GM23248 (cell line): ENCODE data around the gene CMIP.

ENCODE experiments used
- EZH2 ChIP-seq: fragments of 200-600 bp; sonication (generic); IDR thresholded peaks from 2 replicates; pipeline ENCODE4 v1.6.1; 2018; ENCODE audit warnings: antibody characterized with exemption, mild to moderate bottlenecking; ENCODE audit not compliant: insufficient read depth, poor library complexity, severe bottlenecking
- EZH2phosphoT487 ChIP-seq: fragments of 200-600 bp; sonication (generic); IDR thresholded peaks from 2 replicates; pipeline ENCODE4 v1.6.1; 2018; ENCODE audit warnings: antibody characterized with exemption, moderate library complexity, mild to moderate bottlenecking, low read depth; ENCODE audit not compliant: insufficient read depth

GRCh38 chr16:81419806-81420205 is 24.8 kb upstream of the CMIP start:
- TF ChIP-seq EZH2phosphoT487 (no peak), EZH2 (no peak)
